ENCODE measurements around the gene GAL3ST2. TPM values are rescaled to one million over a fixed set of nuclear protein-coding genes. Genes with fewer than 3 reads are reported as not detected.

The GAL3ST2 gene
- polyA plus RNA-seq, 1 experiment: not detected

- ChIA-PET CTCF (no interaction called here), POLR2A (no interaction called here)
- no peak overlapping the region for H3K4me3 ChIP-seq (ENCODE audit: low read depth, low read length)
- peaks cover 3% of the 10 kb centered on the region; the same call in 1 of the 2 replicates for H3K9me3 ChIP-seq (ENCODE audit: control insufficient read depth, insufficient read depth, low read length)
- H3K27me3 ChIP-seq (ENCODE audit: control insufficient read depth, insufficient read depth, low read length): no peaks in the 10 kb centered on the region
- H3K27ac ChIP-seq (ENCODE audit: low read depth, low read length): no peak overlapping the region
- TF ChIP-seq CTCF (IDR thresholded peaks at IDR 0.05; ENCODE audit: low read depth, low read length): no peak
- DNase-seq (ENCODE audit: low read depth, low spot score): no peak
Observed at GRCh38 chr2:241773511-241774418, 2.9 kb upstream of the GAL3ST2 start.

GRCh38 chr2:241774419-241775222, 2.0 kb upstream of the GAL3ST2 start:
- ChIA-PET CTCF (no interaction called here), POLR2A (no interaction called here)
- no peak overlapping the region for H3K4me3 ChIP-seq (ENCODE audit: low read depth, low read length)
- no peak for TF ChIP-seq CTCF (IDR thresholded peaks at IDR 0.05; ENCODE audit: low read depth, low read length)
- peak; percentile 37 for DNase-seq (ENCODE audit: low read depth, low spot score)
- no peak overlapping the region for H3K27ac ChIP-seq (ENCODE audit: low read depth, low read length)
- peaks cover 3% of the 10 kb centered on the region; the same call in 1 of the 2 replicates for H3K9me3 ChIP-seq (ENCODE audit: control insufficient read depth, insufficient read depth, low read length)
- H3K27me3 ChIP-seq (ENCODE audit: control insufficient read depth, insufficient read depth, low read length): no peaks in the 10 kb centered on the region

- no peak overlapping the region for H3K27ac ChIP-seq (ENCODE audit: low read depth, low read length)
- DNase-seq (ENCODE audit: low read depth, low spot score): no peak
- peaks cover 3% of the 10 kb centered on the region; the same call in 1 of the 2 replicates for H3K9me3 ChIP-seq (ENCODE audit: control insufficient read depth, insufficient read depth, low read length)
- ChIA-PET POLR2A (no interaction called here), CTCF (no interaction called here)
- TF ChIP-seq CTCF (IDR thresholded peaks at IDR 0.05; ENCODE audit: low read depth, low read length): no peak
- H3K27me3 ChIP-seq (ENCODE audit: control insufficient read depth, insufficient read depth, low read length): no peaks in the 10 kb centered on the region
- no peak overlapping the region for H3K4me3 ChIP-seq (ENCODE audit: low read depth, low read length)
Observed at GRCh38 chr2:241775223-241776177, 1.1 kb upstream of the GAL3ST2 start.

GRCh38 chr2:241777170-241777685, 606 bp downstream of the GAL3ST2 start:
- POLR2A ChIA-PET: no interaction called here

More at GRCh38 chr2:241777170-241777685, 606 bp downstream of the GAL3ST2 start:
- no peaks in the 10 kb centered on the region for H3K27me3 ChIP-seq (ENCODE audit: control insufficient read depth, insufficient read depth, low read length)
- CTCF ChIA-PET: no interaction called here
- H3K27ac ChIP-seq (ENCODE audit: low read depth, low read length): no peak overlapping the region
- DNase-seq (ENCODE audit: low read depth, low spot score): no peak
- no peak overlapping the region for H3K4me3 ChIP-seq (ENCODE audit: low read depth, low read length)
- H3K9me3 ChIP-seq (ENCODE audit: control insufficient read depth, insufficient read depth, low read length): no peaks in the 10 kb centered on the region; the same call in 1 of the 2 replicates
- no peak for TF ChIP-seq CTCF (IDR thresholded peaks at IDR 0.05; ENCODE audit: low read depth, low read length)

Measured in AG04450 (cell line).